GM19395 (cell line): ENCODE data around the gene FZD8.
"Not testable (repeated sequence)": the region's sequence is repeated elsewhere in the genome, so short reads cannot be mapped to it uniquely, and the experiment has no call there.

ENCODE experiments used
- ATAC-seq: cut with Tn5 transposase; IDR thresholded peaks from one replicate; pipeline ENCODE4 v1.9.1; 2021; ENCODE audit warnings: mild to moderate bottlenecking, moderate library complexity; ENCODE audit not compliant: unreplicated experiment

The FZD8 gene, protein sequence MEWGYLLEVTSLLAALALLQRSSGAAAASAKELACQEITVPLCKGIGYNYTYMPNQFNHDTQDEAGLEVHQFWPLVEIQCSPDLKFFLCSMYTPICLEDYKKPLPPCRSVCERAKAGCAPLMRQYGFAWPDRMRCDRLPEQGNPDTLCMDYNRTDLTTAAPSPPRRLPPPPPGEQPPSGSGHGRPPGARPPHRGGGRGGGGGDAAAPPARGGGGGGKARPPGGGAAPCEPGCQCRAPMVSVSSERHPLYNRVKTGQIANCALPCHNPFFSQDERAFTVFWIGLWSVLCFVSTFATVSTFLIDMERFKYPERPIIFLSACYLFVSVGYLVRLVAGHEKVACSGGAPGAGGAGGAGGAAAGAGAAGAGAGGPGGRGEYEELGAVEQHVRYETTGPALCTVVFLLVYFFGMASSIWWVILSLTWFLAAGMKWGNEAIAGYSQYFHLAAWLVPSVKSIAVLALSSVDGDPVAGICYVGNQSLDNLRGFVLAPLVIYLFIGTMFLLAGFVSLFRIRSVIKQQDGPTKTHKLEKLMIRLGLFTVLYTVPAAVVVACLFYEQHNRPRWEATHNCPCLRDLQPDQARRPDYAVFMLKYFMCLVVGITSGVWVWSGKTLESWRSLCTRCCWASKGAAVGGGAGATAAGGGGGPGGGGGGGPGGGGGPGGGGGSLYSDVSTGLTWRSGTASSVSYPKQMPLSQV

DNA sequence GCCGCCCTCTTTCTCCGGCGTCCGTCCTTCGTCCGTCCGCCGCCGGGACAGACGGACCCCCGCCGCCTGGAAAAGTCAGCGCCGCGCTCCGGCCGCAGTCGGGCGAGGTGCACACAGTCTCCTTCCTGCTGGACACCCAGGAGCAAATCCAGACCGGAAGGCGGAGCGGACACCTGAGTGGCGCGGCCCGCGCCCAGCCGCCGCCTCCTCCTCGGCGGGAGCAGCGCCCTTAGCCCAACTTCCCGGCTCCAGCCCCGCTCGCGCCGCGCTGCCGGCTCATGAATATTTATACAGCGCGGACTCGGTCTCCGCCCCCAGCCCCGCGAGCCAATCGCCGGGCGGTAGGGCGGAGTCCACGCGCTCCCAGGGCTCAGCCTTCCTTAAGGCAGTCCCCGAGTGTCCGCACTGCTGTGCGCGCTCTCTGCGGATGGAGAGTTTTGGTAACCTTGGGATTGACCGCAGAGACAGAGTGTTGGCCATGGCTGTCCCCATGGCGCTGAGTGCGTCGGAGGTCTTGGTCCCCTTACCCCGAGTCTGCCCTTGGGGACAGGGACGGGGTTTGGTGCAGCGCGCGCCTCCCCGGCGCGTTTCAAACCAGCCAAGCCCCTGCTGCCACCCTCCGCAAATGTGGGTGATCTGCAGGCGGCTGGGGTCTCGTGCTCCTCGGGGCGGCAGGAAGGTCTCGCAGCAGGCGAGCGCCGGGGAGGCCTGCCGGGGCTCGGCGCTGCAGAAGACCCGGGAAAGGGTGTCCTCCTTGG is at the start of gene FZD8:
FZD8 (minus strand) TSS at position 262 of the 758 bp plus-strand sequence. CDS start 867 bp downstream, outside the sequence.
- ATAC-seq, result peak; percentile 89

- no peak for ATAC-seq
Observed at GRCh38 chr10:35691522-35692236, 49.6 kb upstream of the FZD8 start.

- no peak for ATAC-seq
Observed at GRCh38 chr10:35690534-35690933, 48.4 kb upstream of the FZD8 start.

DNA sequence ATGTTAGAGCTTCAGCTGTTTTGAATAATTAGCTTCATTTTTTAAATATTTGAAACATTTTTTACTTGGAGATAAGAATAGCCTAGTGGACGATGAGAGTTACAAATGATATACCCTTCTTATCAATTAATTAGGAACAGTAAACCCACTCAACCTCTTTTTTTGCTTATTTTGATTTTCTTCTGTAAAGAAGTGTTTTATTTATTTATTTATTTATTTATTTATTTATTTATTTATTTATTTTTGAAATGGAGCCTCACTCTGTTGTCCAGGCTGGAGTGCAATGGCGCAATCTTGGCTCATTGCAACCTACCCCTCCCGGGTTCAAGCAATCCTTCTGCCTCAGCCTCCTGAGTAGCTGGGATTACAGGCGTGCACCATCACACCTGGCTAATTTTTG is 43.8 kb upstream of the FZD8 start:
- ATAC-seq, result not testable (repeated sequence)

DNA sequence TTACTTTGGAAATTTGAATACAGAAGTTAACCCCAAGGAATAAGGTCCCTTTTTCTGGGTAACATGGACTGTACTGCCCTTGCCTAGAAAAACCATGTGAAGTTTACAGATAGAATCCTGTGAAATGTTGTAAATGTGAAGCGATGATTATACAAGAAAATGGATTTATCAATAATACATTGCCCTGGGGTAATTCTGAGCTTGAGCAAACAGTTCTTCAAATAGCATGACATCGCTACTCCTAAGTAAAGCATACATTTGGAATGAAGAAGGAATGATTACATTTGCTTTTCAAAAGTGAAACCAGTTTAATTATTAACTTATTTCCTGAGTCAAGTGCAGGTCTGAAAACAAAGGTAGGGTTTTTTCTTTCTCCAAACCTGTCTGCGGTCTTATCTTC is 43.3 kb upstream of the FZD8 start:
- no peak for ATAC-seq

DNA sequence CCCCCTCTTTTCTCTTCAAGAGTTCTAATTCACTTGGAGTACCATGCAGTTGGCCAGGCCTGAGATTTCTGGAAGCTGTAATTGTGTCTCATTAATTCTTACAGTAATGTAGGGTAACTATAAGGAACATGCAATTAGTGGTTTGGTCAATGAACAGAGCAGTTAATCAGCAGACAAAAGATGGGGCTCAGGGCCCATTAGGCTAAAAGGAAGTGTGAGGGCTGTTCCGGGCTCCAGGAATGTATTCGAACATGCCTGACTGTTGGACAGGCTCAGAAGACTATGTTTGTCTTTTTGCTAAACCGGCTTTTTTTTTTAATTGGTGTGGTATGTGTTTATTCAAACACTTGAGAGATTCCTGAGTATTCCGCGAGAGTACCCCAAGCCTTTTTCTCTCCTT is 42.5 kb upstream of the FZD8 start:
- ATAC-seq, result no peak

DNA sequence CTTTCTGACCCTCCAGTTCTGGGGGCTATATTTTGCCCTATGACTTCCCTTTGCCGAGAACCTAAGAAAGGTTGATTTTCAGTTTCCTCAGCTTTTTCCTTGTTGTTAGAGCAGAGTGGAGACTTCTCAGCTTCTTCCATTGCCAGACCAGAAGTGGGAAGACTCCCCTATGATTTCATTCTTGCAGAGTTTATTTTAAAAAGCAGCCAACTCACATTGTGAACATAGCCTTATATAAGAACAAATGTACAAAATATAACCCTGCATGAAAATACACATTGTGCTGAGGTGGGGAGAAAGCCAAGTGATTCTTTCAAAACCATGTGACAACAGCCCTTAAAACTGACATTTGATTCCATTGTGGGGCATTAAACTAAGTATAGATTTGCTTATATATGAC is 33.8 kb upstream of the FZD8 start:
- no peak for ATAC-seq

- ATAC-seq, result no peak
Observed at GRCh38 chr10:35674843-35675242, 32.7 kb upstream of the FZD8 start.

GRCh38 chr10:35668865-35669650 is 27.0 kb upstream of the FZD8 start:
- ATAC-seq, result no peak

DNA sequence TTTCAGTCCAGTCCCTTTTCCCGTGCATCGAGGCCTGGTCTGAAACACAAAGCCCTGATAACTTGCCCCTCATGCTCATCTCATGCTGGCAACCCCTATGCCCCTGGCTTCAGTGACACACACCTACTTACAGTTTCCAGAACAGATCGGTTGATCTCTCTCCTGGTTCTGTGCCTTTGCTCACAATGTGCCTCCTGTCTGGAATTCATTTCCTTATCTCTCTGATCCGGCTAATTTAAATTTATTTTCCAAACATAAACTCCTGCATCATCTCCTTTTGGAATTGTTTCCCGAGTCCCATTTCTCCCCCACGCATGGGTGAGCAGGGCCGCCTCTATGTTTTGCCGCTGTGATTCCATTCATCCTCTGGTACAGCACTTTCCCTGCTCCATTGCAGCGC is 25.9 kb upstream of the FZD8 start:
- ATAC-seq, result no peak

DNA sequence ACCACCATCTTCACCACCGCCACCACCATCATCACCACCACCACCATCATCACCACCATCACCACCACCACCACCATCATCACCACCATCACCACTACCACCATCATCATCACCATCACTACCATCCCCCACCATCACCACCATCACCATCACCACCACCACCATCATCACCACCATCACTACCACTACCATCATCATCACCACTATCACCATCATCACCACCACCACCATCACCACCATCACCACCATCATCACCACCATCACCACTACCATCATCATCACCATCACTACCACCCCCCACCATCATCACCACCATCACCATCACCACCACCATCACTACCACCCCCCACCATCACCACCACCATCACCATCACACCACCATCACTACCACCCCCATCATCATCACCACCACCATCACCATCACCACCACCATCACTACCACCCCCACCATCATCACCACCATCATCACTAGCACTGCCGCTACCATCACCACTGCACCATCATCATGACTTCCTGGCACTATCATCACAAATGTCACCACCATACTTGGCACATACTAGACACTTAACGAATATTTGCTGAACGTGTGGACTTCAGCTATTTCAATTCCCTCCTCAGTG is 25.3 kb upstream of the FZD8 start:
- no peak for ATAC-seq

DNA sequence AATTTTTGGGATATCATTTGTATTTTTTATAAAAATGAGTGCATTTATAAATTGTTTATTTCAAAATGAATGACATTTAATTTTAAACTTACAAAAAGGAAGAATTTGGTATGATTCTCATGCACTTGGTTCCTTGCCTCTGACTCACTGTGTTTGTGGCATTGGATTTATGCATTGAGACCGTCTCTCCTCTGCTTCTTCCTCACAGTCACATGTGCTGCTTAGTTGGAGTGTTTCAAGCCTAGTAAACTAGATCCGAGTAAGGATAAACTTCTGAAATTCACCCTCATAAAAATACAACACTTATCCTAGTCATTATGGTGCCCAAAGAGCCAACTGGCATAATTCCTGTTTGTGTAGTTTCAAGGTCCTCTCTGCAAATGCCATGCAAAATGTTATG is 19.1 kb upstream of the FZD8 start:
- ATAC-seq, result no peak

GRCh38 chr10:35659456-35659855 is 17.4 kb upstream of the FZD8 start:
- no peak for ATAC-seq

DNA sequence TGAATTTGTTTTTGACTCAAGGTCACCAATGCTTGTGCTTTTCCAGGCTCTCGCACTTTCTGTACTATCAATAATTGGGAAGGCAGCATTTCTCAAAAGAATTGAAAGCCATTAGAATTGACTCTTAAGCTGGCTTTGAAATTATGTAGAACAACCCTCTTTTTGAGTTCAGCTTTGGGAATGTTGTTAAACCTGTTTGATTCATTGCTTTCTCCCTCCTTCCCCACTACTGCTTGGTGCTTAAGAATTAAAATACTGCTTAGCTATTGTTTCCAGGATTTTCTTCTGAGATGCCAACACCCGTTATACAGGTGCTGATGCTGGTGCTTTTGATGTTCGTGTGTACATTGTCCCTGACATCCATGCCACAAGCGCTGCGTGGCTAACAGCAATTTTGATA is 15.5 kb upstream of the FZD8 start:
- ATAC-seq, result no peak

- ATAC-seq, result no peak
Observed at GRCh38 chr10:35652824-35653223, 10.7 kb upstream of the FZD8 start.

GRCh38 chr10:35650894-35651293 is 8.8 kb upstream of the FZD8 start:
- ATAC-seq, result no peak

DNA sequence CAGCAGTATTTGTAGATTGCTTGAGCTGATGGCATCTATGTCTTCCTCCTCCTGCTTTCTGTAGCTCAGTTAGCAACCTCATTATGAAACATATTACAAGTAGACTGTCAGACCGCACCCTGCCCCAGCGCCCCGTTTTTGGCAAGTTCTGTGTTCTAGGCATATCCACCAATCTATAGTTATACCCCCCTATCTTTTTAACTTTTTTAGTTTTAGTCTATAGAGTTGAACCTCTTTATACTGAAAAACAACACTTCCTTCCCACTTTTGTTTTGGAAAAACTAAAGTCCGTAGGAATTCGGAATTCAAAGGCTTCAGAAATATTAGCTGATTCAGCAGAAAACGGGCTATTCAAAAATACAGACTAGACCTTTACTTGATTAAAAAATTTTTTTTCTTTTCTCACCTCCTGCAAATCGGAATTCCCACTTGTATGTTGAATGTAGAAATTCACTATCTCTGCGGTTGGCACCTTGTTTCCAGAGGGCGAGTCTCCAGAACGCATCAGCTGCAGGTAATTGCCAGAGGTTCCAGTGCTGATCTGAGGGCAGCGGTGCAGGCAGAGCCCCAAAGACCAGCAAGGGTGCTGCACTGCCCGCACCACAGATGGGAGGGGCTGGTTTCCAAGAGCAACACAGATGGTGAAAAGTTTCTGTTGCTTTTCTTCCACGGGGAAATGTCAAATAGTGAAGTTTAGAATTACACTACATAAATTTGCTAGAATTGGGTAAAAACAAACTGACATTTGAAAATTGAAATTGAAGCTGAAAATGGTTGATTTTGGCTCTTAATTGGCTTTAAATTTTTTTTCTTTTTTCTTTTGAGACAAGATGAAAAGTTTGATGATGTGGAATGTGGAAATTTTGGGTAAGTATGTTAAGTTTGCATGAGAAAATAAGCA is 2.2 kb upstream of the FZD8 start:
- ATAC-seq, result no peak

DNA sequence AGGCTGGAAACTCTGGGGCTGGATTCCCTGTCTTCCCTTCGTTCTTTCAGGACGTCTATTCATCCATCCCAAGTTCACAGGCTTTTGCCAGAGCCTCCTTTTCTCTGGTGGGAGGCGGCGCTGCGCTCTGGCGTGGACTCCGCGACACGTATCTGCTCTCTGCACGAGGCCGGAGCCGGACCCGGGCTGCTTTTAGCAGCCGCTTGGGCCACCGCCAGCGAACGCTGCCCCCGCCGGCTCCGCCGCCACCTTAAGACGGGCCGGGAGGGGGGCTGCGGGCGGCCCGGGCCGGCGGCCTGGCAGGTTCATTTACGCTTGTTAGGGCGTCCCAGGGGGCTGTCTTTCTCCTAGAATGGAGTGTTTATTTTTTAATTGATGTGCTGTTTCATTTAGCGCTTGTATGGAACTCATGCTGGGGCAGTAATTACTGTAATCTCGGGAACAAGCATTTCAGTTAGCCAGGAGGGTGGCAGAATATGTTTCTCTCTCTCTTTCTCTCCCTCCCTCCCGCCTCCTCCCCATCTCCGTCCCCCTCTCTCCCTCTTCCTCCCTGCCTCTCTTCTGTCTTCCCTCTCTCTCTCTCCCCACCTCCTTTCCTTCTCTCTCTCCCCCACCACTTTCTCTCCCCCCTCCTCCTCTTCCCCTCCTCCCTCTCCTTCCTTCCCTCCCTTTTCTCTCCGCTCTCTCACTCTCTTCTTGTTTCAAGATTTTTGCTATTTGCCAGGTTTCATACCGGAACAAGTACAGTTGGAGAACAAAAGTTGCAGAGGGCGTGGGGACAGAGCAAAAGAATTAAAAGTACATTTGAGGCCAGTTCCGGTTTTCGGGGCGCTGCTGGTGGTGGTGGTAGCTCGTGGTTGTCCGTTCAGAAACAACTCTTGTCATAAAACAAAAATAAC is 1.3 kb upstream of the FZD8 start:
- no peak for ATAC-seq
